D721Med (cell line): ENCODE data around the gene RUNX2.

ENCODE experiments used
- DNase-seq: peaks from one replicate; pipeline ENCODE4 v3.0.0; 2011; ENCODE audit warnings: low spot score; ENCODE audit not compliant: insufficient read length
- FAIRE-seq: peaks from 2 replicates; lab custom pipeline; 2011; peaks lifted over from hg19 to GRCh38; lab: Jason Lieb, UNC
- TF ChIP-seq, protein P1 (sequence below): IDR thresholded peaks from 2 replicates; pipeline ENCODE4 v1.5.1; 2012; ENCODE audit warnings: mild to moderate bottlenecking, control low read depth; ENCODE audit not compliant: insufficient read depth; ENCODE audit errors: missing control alignments

RUNX2 gene

DNA sequence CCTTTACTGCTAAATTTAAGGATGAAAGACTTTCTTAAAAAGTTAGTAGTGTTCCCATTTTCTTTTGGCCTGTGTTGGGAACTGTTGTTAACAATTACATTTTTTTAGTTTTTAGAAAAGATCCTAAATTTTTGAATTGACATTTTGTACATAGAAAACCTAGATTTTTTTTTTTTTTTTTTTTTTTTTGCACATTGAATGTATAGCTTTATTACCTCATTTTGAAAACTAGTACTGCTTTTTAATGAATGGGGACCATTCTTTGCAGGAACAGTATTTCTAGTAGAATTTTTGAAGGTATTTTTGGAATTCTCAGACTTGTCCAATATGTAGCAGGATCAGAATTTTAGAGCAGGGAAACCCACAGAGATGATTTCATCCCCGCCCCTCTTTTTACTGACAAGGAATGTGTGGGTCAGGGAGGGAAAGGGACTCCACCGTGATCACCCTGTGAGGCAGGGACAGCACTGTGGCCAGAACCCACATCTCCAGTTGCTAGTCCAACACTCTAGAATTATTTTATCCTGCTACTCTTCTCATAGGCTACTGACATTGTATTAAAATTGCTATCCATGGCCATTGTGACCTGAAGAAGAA, 204.0 kb downstream of the RUNX2 start:
- DNase-seq (no peak), FAIRE-seq (no peak)
- TF ChIP-seq, protein P1, sequence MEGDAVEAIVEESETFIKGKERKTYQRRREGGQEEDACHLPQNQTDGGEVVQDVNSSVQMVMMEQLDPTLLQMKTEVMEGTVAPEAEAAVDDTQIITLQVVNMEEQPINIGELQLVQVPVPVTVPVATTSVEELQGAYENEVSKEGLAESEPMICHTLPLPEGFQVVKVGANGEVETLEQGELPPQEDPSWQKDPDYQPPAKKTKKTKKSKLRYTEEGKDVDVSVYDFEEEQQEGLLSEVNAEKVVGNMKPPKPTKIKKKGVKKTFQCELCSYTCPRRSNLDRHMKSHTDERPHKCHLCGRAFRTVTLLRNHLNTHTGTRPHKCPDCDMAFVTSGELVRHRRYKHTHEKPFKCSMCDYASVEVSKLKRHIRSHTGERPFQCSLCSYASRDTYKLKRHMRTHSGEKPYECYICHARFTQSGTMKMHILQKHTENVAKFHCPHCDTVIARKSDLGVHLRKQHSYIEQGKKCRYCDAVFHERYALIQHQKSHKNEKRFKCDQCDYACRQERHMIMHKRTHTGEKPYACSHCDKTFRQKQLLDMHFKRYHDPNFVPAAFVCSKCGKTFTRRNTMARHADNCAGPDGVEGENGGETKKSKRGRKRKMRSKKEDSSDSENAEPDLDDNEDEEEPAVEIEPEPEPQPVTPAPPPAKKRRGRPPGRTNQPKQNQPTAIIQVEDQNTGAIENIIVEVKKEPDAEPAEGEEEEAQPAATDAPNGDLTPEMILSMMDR, result no peak

DNA sequence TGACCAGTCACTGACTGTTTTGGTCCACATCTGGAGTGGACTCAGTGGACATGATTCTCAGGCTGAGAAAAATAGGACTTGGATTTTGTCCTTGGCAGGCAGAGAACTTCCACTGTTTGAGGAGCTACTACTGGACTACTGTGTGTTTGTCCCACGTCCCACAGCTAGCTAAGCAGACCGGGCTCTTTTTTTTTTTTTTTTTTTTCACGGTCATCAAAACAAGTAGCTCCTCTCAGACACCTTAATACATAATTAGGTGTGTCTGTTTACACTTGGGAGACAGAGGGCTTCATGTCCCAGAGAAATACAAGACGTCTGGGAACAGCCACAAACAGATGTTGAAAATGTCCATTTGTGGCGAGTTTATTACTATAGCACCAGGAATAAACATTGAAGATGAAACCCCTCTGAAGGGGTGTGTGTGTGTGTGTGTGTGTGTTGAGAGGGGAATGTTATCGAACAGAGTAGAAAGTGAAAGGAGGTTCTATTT, 204.6 kb downstream of the RUNX2 start:
- DNase-seq (no peak), FAIRE-seq (no peak)
- TF ChIP-seq, protein P1, result no peak

DNA sequence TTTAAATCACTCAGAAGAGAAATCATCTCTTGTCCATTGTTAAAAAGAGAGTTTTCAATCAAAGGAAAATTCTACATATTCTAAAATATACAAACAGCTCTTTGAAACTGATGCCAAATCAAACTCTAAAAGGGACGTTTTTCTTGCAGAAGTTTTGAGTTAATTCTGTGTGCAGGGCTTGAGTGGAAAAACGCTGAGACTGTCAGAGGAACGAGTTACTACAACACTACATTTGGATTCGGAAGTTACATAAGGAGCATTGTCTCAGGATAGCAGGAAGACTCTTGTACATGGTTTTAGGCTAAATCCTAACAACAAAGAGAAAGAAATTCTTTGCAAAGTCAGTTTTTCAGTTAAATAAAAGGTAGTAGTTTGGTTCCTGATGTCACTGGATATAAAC, 205.3 kb downstream of the RUNX2 start:
- no peak for DNase-seq
- FAIRE-seq, result no peak
- TF ChIP-seq, protein P1, result no peak

DNA sequence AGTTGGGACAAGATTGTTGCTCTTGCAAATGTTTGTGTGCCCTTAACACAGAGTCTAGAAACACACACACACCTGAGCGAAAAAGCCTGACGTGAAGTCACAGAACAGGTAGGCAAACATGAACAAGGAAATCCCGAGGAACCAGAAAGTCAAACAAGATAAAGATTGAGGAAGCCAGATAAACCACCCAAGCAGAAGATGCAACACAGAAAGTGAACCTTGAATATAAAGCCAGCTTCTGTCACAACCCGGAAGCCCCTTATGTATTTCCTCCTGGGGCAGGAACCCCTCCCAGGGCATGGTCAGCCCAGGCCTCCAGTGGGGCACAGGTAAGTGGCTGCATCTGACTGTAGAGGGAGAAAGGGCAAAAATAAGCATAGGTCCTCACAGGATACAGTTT, 207.8 kb downstream of the RUNX2 start:
- FAIRE-seq (no peak), DNase-seq (no peak)

DNA sequence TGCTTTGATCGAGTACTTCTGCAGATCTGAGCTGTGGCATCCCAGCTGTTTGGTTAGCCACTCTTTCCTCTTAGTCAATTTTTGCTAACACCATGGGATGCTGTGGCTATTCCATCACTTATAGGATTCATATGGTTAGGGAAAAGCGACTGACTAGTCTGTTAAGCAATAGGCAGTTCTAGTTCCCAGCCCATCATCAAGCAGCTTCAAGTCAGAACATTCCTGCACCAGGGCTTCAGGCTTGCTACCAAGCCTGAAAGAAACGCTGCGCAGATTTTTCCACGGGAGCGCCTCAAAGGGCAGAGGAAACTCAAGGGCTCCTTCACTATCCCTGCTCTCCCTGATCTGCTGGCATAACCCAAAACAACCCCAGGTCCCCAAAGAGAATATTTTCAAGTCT, 209.4 kb downstream of the RUNX2 start:
- TF ChIP-seq, protein P1, result no peak
- DNase-seq, result no peak
- no peak for FAIRE-seq

More for the DNA sequence above, 207.8 kb downstream of the RUNX2 start:
- TF ChIP-seq, protein P1, result no peak

DNA sequence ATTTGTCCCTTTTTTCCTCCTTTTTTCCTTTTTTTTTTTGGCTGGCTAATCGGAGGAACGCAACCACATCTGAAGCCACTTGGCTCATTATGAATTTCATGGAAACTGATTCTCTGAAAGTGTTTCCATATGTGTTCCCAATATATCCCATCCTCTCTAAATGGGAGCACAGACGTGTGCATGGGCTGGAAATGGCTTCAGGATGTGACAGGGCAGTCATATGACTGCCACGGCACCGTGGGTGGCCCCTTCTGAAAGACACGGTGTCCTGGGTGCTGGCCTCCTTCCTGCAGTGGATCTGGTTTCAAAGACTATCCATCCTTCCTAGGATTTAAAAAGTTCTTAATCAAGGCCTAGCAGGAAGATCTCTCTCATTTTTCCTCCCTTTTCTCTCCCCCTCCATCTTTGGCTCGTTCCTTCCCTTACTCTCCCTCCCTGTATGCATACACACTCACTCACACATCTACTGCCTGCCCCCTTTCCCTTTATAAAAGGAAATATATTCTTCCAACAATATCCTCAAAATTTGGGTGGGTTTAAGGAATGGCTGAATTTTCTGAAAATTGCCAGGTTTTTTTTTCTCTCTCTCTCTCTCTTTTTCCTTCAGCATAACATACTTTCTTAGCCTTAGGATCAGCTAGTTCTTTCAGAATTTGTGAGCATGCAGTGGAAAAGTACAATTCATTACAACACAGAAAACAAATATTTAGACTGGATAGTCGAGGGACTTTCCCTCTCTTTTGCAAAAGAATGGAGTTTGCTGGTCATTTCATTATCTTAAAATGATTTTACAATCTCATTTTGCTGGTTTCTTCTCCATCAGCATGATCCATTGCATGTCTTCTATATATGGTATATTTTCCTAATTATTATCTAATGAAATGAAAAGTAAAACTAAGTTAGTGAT, 210.8 kb downstream of the RUNX2 start:
- FAIRE-seq, result no peak
- DNase-seq, result no peak
- TF ChIP-seq, protein P1, result no peak
